Endothelial cell of umbilical vein (primary cell): ENCODE data around the gene ZNF341.

Experiments used
- CTCF ChIP-seq, 2 donors: IDR thresholded peaks; 1 replicate in 1 of 2; 2 replicates in 1 of 2; pipeline ENCODE4 v1.5.1; 2011; ENCODE audit warnings: low read length in 2 of 2, mild to moderate bottlenecking in 2 of 2, moderate library complexity in 2 of 2, control low read depth in 1 of 2, inconsistent platforms in 1 of 2, low read depth in 1 of 2; ENCODE audit not compliant: insufficient read depth in 1 of 2; ENCODE audit errors: extremely low read depth in 1 of 2
- EZH2 ChIP-seq: IDR thresholded peaks from 2 replicates; pipeline ENCODE4 v1.6.1; 2012; ENCODE audit warnings: borderline replicate concordance, low read depth, mild to moderate bottlenecking, moderate library complexity, low read length, inconsistent platforms; ENCODE audit not compliant: severe bottlenecking
- POLR2A ChIP-seq: IDR thresholded peaks from 2 replicates; pipeline ENCODE4 v1.6.1; 2012; ENCODE audit warnings: low read depth, mild to moderate bottlenecking, control low read depth, low read length

DNA sequence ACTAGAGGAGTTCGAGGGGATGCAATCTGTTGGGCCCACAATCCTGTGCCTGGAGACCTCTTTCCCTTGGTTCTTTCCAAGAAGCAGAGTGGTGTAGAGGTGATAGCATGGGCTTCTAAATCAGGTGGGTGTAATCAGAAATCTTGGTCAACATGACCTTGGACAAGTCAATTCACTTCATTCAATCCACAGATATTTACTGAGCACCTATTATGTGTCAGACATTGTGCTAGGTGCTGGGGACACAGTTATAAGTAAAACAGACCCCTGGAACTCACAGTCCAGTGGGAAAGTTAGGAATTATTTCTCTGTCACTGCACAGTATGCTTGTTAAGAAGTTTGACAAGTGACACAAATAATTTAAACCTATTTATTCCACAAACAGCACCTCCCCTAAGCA, 42.3 kb upstream of the ZNF341 start:
- TF ChIP-seq CTCF (IDR thresholded peaks at IDR 0.05; ENCODE audit: extremely low read depth in 1 of 2, insufficient read depth in 1 of 2, low read depth in 1 of 2, low read length in 2 of 2) = no peak
- TF ChIP-seq POLR2A = no peak
- TF ChIP-seq EZH2 = no peak
